ENCODE results near the gene SLC30A5.

DNA sequence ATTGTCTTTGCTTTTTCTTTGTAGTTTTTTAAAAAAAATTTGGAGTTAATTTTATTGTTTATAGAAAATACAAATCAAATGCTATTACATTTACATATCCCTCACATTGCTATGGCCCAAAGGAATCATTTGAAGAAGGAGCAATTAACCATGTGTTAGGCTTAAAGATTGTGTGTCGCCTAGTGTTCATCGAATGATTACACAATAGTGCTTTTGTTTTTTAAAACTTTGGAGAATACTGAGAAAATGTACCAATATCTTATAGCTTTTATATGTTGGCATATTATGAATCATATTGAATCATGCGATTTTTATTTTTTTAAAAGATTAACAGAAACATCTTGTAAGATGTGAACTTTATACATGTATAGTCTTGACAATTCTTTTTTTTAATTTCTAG is 21.7 kb downstream of the SLC30A5 start:
- TF ChIP-seq EZH2 (IDR thresholded peaks at IDR 0.05; ENCODE audit: borderline replicate concordance, low read length) = no peak
- TF ChIP-seq, protein P1, sequence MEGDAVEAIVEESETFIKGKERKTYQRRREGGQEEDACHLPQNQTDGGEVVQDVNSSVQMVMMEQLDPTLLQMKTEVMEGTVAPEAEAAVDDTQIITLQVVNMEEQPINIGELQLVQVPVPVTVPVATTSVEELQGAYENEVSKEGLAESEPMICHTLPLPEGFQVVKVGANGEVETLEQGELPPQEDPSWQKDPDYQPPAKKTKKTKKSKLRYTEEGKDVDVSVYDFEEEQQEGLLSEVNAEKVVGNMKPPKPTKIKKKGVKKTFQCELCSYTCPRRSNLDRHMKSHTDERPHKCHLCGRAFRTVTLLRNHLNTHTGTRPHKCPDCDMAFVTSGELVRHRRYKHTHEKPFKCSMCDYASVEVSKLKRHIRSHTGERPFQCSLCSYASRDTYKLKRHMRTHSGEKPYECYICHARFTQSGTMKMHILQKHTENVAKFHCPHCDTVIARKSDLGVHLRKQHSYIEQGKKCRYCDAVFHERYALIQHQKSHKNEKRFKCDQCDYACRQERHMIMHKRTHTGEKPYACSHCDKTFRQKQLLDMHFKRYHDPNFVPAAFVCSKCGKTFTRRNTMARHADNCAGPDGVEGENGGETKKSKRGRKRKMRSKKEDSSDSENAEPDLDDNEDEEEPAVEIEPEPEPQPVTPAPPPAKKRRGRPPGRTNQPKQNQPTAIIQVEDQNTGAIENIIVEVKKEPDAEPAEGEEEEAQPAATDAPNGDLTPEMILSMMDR (conservative IDR thresholded peaks at IDR 0.05 in 1 of 2, IDR thresholded peaks at IDR 0.05 in 1 of 2; ENCODE audit: extremely low read depth in 1 of 2, insufficient read depth in 1 of 2, low read depth in 1 of 2, low read length in 2 of 2) = no peak
